A549 treated with AZD9567 at 1 μM for 4 hours (cell line): Measurements from ENCODE around the gene ZNF841. TPM values are rescaled to one million over a fixed set of nuclear protein-coding genes. Genes with fewer than 3 reads are reported as not detected.

Experiments
- total RNA-seq: library from RNA; stranded (reverse); fragments of 200-300 nt; extraction: Qiagen RNA extraction; gene quantifications from 5 replicates; pipeline ENCODE4 v1.2.3, GENCODE V29; 2022; ENCODE audit not compliant: insufficient read depth

ZNF841 gene
- total RNA-seq = 1.5 to 3.1 TPM (median 1.9 TPM) in 5 replicates

GRCh38 chr19:52095172-52096014 lies at the start of gene ZNF841:
TSS of gene ZNF841 (minus strand) at chr19:52095765. CDS start at chr19:52084801, 10,964 bp downstream.

DNA sequence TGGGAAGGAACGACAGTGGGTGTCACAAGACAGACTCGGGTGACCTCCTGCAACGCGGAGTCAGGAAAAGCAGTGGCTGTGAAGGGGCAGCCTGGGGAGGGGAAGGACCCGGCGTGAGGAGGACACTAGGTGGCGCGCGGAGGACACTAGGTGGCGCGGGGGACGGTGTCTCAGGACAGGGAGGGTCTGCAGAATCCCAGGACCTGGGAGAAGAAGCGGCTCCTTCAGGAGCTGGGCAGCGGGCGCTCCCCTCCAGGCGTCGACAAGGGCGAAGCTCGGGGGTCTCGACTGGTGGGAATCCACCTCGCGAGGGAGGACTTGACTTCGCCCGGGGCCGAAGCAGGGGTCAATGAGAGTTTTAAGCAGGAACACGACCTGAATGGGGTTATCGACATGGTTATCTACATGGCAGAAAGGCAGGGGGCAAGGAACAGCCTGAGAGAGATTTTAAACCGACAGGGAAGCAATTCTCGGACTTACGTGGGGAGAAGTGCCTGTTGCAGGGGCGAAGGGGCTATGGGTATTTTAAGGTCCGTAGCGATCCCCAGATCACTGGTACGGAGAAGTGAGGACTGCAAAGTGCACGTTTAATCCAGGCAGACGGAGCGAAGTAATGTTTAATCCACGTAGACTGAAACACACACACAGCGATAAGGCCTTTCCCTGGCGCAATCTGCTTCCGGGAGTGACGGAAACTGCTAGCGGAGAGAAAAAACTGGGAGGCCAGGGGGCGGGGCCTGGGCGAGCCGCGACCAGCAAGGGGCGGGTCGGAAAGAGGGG lies 43.9 kb upstream of the ZNF841 start, which contains the start of gene ZNF616:
ZNF616 (minus strand) TSS at position 687 of the 780 bp plus-strand sequence. CDS start 9,426 bp downstream, outside the sequence.

GRCh38 chr19:52048555-52049501 lies 46.7 kb downstream of the ZNF841 start, which contains the start of gene ZNF432:
TSS of gene ZNF432 (minus strand) at chr19:52048838. CDS start at chr19:52046868, 1,970 bp downstream.

GRCh38 chr19:52028027-52028779 lies 67.4 kb downstream of the ZNF841 start, which contains the start of gene ZNF614:
TSS of gene ZNF614 (minus strand) at chr19:52028379. CDS start at chr19:52025745, 2,634 bp downstream.

Other genes starting within 250 kb of the ZNF841 start
- gene ZNF577, start 207.8 kb downstream of the ZNF841 start, total RNA-seq = 0.03 to 0.08 TPM (median 0.06 TPM) in 3 of 5 replicates, not detected in the others
- 0.11 to 0.35 TPM (median 0.17 TPM) in 4 of 5 replicates, not detected in the other for gene ZNF649, start 190.7 kb downstream of the ZNF841 start, total RNA-seq
- 0.75 to 2.2 TPM (median 1.3 TPM) in 4 of 5 replicates, not detected in the other for gene ZNF613, start 168.3 kb downstream of the ZNF841 start, total RNA-seq
- 3.3 to 8.1 TPM (median 3.9 TPM) in 5 replicates for gene ZNF350, start 108.9 kb downstream of the ZNF841 start, total RNA-seq
- 2.6 to 4.6 TPM (median 4.1 TPM) in 5 replicates for gene ZNF615, start 87.6 kb downstream of the ZNF841 start, total RNA-seq
- gene ZNF614, start 67.4 kb downstream of the ZNF841 start, total RNA-seq = 2.9 to 4.3 TPM (median 3.4 TPM) in 5 replicates
- gene ZNF432, start 46.9 kb downstream of the ZNF841 start, total RNA-seq = 1.4 to 1.9 TPM (median 1.7 TPM) in 4 of 5 replicates, not detected in the other
- gene ZNF616, start 44.2 kb upstream of the ZNF841 start, total RNA-seq = 0.52 to 4.3 TPM (median 0.91 TPM) in 5 replicates
- 0.53 to 1.1 TPM (median 0.69 TPM) in 5 replicates for gene ZNF836, start 75.9 kb upstream of the ZNF841 start, total RNA-seq
- gene PPP2R1A, start 94.3 kb upstream of the ZNF841 start, total RNA-seq = 268 to 309 TPM (median 304 TPM) in 5 replicates
- 6.9 to 9.6 TPM (median 8.5 TPM) in 5 replicates for gene ZNF766, start 173.8 kb upstream of the ZNF841 start, total RNA-seq
- gene ZNF480, start 201.4 kb upstream of the ZNF841 start, total RNA-seq = 9.9 to 18.1 TPM (median 17.2 TPM) in 5 replicates
- gene ZNF610, start 240.5 kb upstream of the ZNF841 start, total RNA-seq = 0.12 TPM in 1 of 5 replicates, not detected in the others